ENCODE measurements around the gene COL5A1.

COL5A1 gene

DNA sequence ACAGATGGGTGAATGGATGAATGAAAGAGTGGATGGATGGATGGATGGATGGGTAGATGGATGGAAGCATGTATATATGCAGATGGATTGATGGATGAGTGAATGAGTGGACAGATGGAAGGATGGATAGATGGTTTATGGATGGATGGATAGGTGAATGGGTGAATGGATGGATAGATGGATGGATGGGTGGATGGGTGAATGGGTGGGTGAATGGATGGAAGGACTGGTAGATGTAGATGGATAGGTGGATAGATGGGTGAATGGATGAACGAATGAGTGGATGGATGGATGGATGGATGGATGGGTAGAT is 85.1 kb downstream of the COL5A1 start:
- H3K4ac ChIP-seq (ENCODE audit: low read depth in 1 of 2, low read length in 2 of 2): no peak overlapping the region
- WGBS: 90% methylated on average over 1 of the region's 1 CpG
- peaks cover 45% of the 10 kb centered on the region for H3K79me1 ChIP-seq (replicated peaks; ENCODE audit: low read length, poor library complexity, severe bottlenecking)
- H3K18ac ChIP-seq (ENCODE audit: low read depth in 1 of 2, low read length in 2 of 2): peak overlapping the region in 1 of 2 experiments; percentile 58
- H4K8ac ChIP-seq (ENCODE audit: low read length): no peak overlapping the region
- no peak overlapping the region for H3K27ac ChIP-seq (ENCODE audit: low read length, poor library complexity, severe bottlenecking)
- H3K4me1 ChIP-seq (ENCODE audit: control insufficient read depth, insufficient read depth, low read depth, low read length): peaks cover 11% of the 10 kb centered on the region
- H2AFZ ChIP-seq (ENCODE audit: low read depth, low read length): no peak overlapping the region
- H2BK12ac ChIP-seq (ENCODE audit: low read length in 2 of 2): peak overlapping the region in 1 of 2 experiments; percentile 60
- no peak overlapping the region for H3K4me2 ChIP-seq (ENCODE audit: low read length, poor library complexity, severe bottlenecking)
- H3K14ac ChIP-seq (ENCODE audit: low read length in 2 of 2): no peak overlapping the region
- H2BK15ac ChIP-seq (ENCODE audit: low read depth, poor library complexity, severe bottlenecking): no peak overlapping the region
- no peaks in the 10 kb centered on the region for H3K9me3 ChIP-seq (ENCODE audit: control insufficient read depth, low read length)
- no peak overlapping the region for H2BK5ac ChIP-seq (ENCODE audit: low read depth, low read length, poor library complexity, severe bottlenecking)
- H2BK120ac ChIP-seq (ENCODE audit: low read depth, low read length): no peak overlapping the region
- peak overlapping the region in 1 of 2 experiments; percentile 29 for H3K23ac ChIP-seq (ENCODE audit: low read length in 2 of 2)
- no peaks in the 10 kb centered on the region for H3K27me3 ChIP-seq (ENCODE audit: control insufficient read depth in 1 of 2, insufficient read depth in 1 of 2, low read length in 2 of 2)
- DNase-seq: no peak
- no peak overlapping the region for H3K9ac ChIP-seq (ENCODE audit: low read length)
- no peak overlapping the region for H2AK5ac ChIP-seq (ENCODE audit: low read length, severe bottlenecking)
- no peak overlapping the region for H4K91ac ChIP-seq (ENCODE audit: low read length)
- peaks cover 43 to 80% of the 10 kb centered on the region in 2 experiments for H3K36me3 ChIP-seq (ENCODE audit: control insufficient read depth in 1 of 2, insufficient read depth in 2 of 2, low read depth in 1 of 2, low read length in 2 of 2)
- H3K4me3 ChIP-seq (ENCODE audit: insufficient read depth in 1 of 2, low read depth in 1 of 2, low read length in 2 of 2): no peak overlapping the region

DNA sequence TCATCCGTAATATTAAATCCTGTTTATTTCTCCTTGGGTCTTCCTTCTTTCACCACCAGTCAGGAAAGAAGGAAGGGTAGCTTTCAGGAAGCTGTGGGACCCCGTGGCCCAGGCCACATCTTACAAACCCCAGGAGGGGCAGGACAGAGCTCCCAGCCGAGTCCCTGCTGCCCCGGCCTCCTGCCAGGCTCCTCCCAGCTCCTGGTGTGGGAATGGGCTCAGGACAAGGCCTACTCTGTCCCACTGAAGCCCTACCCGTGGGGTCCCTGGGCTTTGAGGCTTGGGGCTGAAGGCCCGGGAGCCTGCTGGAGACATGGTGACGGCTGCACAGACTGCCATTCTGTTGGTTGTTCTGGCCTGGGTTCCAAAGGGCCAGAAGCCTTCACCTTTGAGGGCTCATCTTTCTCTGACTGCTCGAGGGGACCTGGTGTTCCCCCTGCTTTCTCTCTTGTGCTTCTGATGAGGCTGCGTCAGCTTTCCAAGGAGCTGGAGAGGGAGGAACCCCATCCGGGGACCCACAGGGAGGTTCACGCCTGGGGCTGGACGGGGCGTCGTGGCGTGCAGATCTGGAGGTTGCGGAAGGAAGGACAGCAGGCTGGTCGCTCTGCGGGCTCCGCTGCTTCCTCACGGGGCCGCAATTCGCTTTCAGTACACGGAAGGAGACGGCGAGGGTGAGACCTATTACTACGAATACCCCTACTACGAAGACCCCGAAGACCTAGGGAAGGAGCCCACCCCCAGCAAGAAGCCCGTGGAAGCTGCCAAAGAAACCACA is 86.6 kb downstream of the COL5A1 start:
- H3K27me3 ChIP-seq (ENCODE audit: control insufficient read depth in 1 of 2, insufficient read depth in 1 of 2, low read length in 2 of 2): no peaks in the 10 kb centered on the region
- H2BK12ac ChIP-seq (ENCODE audit: low read length in 2 of 2): peak overlapping the region in 1 of 2 experiments; percentile 32
- peak overlapping the region in 1 of 2 experiments; percentile 18 for H3K18ac ChIP-seq (ENCODE audit: low read depth in 1 of 2, low read length in 2 of 2)
- H3K14ac ChIP-seq (ENCODE audit: low read length in 2 of 2): no peak overlapping the region
- H4K91ac ChIP-seq (ENCODE audit: low read length): peak overlapping the region; percentile 22
- no peak overlapping the region for H3K4ac ChIP-seq (ENCODE audit: low read depth in 1 of 2, low read length in 2 of 2)
- DNase-seq: no peak
- peak overlapping the region; percentile 8 for H2BK15ac ChIP-seq (ENCODE audit: low read depth, poor library complexity, severe bottlenecking)
- H3K27ac ChIP-seq (ENCODE audit: low read length, poor library complexity, severe bottlenecking): no peak overlapping the region
- H2AFZ ChIP-seq (ENCODE audit: low read depth, low read length): no peak overlapping the region
- H2BK5ac ChIP-seq (ENCODE audit: low read depth, low read length, poor library complexity, severe bottlenecking): no peak overlapping the region
- H2BK120ac ChIP-seq (ENCODE audit: low read depth, low read length): no peak overlapping the region
- H3K79me1 ChIP-seq (replicated peaks; ENCODE audit: low read length, poor library complexity, severe bottlenecking): peaks cover 36% of the 10 kb centered on the region
- H3K4me1 ChIP-seq (ENCODE audit: control insufficient read depth, insufficient read depth, low read depth, low read length): peaks cover 12% of the 10 kb centered on the region
- no peak overlapping the region for H3K4me3 ChIP-seq (ENCODE audit: insufficient read depth in 1 of 2, low read depth in 1 of 2, low read length in 2 of 2)
- no peaks in the 10 kb centered on the region for H3K9me3 ChIP-seq (ENCODE audit: control insufficient read depth, low read length)
- H3K23ac ChIP-seq (ENCODE audit: low read length in 2 of 2): no peak overlapping the region
- no peak overlapping the region for H3K4me2 ChIP-seq (ENCODE audit: low read length, poor library complexity, severe bottlenecking)
- H4K8ac ChIP-seq (ENCODE audit: low read length): no peak overlapping the region
- H3K36me3 ChIP-seq (ENCODE audit: control insufficient read depth in 1 of 2, insufficient read depth in 2 of 2, low read depth in 1 of 2, low read length in 2 of 2): peaks cover 58 to 82% of the 10 kb centered on the region in 2 experiments
- no peak overlapping the region for H3K9ac ChIP-seq (ENCODE audit: low read length)
- WGBS: 94% methylated on average over 29 of the region's 29 CpGs
- no peak overlapping the region for H2AK5ac ChIP-seq (ENCODE audit: low read length, severe bottlenecking)

DNA sequence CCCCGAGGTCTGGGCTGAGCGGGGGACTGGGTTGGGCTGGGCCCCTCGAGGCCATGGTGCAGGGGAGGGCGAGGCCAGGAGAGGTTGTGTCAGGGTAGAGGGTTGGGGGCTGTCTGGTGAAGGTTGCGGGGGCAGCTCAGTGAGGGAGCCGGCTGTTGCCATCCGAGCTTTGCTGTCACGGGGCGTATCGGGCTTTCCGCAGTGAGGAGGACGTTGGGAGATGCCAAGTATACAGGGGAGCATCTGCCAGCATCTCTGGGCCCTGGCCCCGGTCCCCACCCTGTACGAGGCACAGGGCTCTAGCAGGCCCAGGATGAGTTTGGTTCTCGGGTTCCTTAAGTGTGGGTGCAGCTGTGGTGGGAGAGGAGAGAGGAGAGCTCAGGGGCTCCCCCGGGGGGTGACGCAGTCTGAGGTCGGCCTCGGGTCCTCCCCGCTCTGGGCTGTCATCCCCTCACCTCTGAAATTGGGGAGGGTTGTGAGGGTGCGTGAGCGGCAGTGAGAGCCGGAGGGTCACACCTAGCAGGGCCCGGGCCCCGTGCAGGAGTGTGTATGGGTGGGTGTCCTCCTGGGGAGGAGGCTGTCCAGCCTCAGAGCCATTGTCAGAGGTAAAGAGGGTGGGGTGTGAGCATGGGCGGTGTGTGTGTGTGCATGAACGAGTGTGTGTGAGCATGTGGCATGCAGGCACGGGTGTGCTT is 87.3 kb downstream of the COL5A1 start:
- H3K36me3 ChIP-seq (ENCODE audit: control insufficient read depth in 1 of 2, insufficient read depth in 2 of 2, low read depth in 1 of 2, low read length in 2 of 2): peaks cover 63 to 82% of the 10 kb centered on the region in 2 experiments
- H3K27me3 ChIP-seq (ENCODE audit: control insufficient read depth in 1 of 2, insufficient read depth in 1 of 2, low read length in 2 of 2): no peaks in the 10 kb centered on the region
- no peaks in the 10 kb centered on the region for H3K9me3 ChIP-seq (ENCODE audit: control insufficient read depth, low read length)
- DNase-seq: no peak
- no peak overlapping the region for H2AK5ac ChIP-seq (ENCODE audit: low read length, severe bottlenecking)
- no peak overlapping the region for H3K27ac ChIP-seq (ENCODE audit: low read length, poor library complexity, severe bottlenecking)
- no peak overlapping the region for H2BK5ac ChIP-seq (ENCODE audit: low read depth, low read length, poor library complexity, severe bottlenecking)
- no peak overlapping the region for H3K9ac ChIP-seq (ENCODE audit: low read length)
- no peak overlapping the region for H3K4me3 ChIP-seq (ENCODE audit: insufficient read depth in 1 of 2, low read depth in 1 of 2, low read length in 2 of 2)
- no peak overlapping the region for H4K8ac ChIP-seq (ENCODE audit: low read length)
- H3K18ac ChIP-seq (ENCODE audit: low read depth in 1 of 2, low read length in 2 of 2): peak overlapping the region in 1 of 2 experiments; percentile 1
- H4K91ac ChIP-seq (ENCODE audit: low read length): peak overlapping the region; percentile 22
- no peak overlapping the region for H2BK12ac ChIP-seq (ENCODE audit: low read length in 2 of 2)
- H3K4ac ChIP-seq (ENCODE audit: low read depth in 1 of 2, low read length in 2 of 2): no peak overlapping the region
- peaks cover 36% of the 10 kb centered on the region for H3K79me1 ChIP-seq (replicated peaks; ENCODE audit: low read length, poor library complexity, severe bottlenecking)
- H2BK15ac ChIP-seq (ENCODE audit: low read depth, poor library complexity, severe bottlenecking): peak overlapping the region; percentile 3
- H3K14ac ChIP-seq (ENCODE audit: low read length in 2 of 2): peak overlapping the region in 1 of 2 experiments; percentile 19
- no peak overlapping the region for H2BK120ac ChIP-seq (ENCODE audit: low read depth, low read length)
- H3K4me1 ChIP-seq (ENCODE audit: control insufficient read depth, insufficient read depth, low read depth, low read length): peaks cover 20% of the 10 kb centered on the region
- no peak overlapping the region for H2AFZ ChIP-seq (ENCODE audit: low read depth, low read length)
- H3K4me2 ChIP-seq (ENCODE audit: low read length, poor library complexity, severe bottlenecking): no peak overlapping the region
- H3K23ac ChIP-seq (ENCODE audit: low read length in 2 of 2): no peak overlapping the region
- 98% methylated on average over 27 of the region's 28 CpGs for WGBS

DNA sequence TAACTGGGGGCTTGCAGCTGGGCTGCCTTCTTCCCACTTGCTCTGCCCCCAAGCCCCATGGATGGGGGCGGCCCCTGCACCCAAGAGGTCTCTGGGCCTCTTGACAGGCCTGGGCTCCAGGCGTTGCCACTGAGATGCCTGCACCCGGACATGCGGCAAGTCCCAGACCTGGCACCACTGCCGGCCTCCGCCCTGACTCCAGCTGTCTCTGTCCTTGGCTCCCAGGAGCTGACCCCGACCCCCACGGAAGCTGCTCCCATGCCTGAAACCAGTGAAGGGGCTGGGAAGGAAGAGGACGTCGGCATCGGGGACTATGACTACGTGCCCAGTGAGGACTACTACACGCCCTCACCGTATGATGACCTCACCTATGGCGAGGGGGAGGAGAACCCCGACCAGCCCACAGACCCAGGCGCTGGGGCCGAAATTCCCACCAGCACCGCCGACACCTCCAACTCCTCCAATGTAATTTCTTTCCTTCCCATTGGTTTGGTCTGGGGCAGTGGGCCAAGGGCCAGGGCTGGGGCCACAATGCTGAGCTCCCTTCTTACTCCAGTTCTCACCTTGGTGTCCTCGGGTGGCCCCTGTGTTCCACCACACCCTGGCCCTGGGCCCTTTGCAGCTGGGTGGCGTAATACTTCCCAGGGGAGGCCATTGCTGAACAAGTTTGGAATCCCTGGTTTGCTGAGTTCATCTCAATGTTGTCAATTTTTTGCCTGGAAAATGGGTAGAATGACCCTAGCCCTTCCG is 88.6 kb downstream of the COL5A1 start:
- H3K27ac ChIP-seq (ENCODE audit: low read length, poor library complexity, severe bottlenecking): no peak overlapping the region
- H2AK5ac ChIP-seq (ENCODE audit: low read length, severe bottlenecking): no peak overlapping the region
- no peak overlapping the region for H2BK15ac ChIP-seq (ENCODE audit: low read depth, poor library complexity, severe bottlenecking)
- peak overlapping the region in 1 of 2 experiments; percentile 28 for H3K4ac ChIP-seq (ENCODE audit: low read depth in 1 of 2, low read length in 2 of 2)
- H2AFZ ChIP-seq (ENCODE audit: low read depth, low read length): no peak overlapping the region
- H4K8ac ChIP-seq (ENCODE audit: low read length): no peak overlapping the region
- no peak overlapping the region for H2BK120ac ChIP-seq (ENCODE audit: low read depth, low read length)
- H3K4me3 ChIP-seq (ENCODE audit: insufficient read depth in 1 of 2, low read depth in 1 of 2, low read length in 2 of 2): no peak overlapping the region
- DNase-seq: no peak
- no peak overlapping the region for H3K18ac ChIP-seq (ENCODE audit: low read depth in 1 of 2, low read length in 2 of 2)
- H3K4me2 ChIP-seq (ENCODE audit: low read length, poor library complexity, severe bottlenecking): no peak overlapping the region
- H3K9ac ChIP-seq (ENCODE audit: low read length): no peak overlapping the region
- peaks cover 59 to 70% of the 10 kb centered on the region in 2 experiments for H3K36me3 ChIP-seq (ENCODE audit: control insufficient read depth in 1 of 2, insufficient read depth in 2 of 2, low read depth in 1 of 2, low read length in 2 of 2)
- H3K23ac ChIP-seq (ENCODE audit: low read length in 2 of 2): peak overlapping the region in 1 of 2 experiments; percentile 37
- H4K91ac ChIP-seq (ENCODE audit: low read length): no peak overlapping the region
- H3K4me1 ChIP-seq (ENCODE audit: control insufficient read depth, insufficient read depth, low read depth, low read length): peaks cover 20% of the 10 kb centered on the region
- peaks cover 26% of the 10 kb centered on the region for H3K79me1 ChIP-seq (replicated peaks; ENCODE audit: low read length, poor library complexity, severe bottlenecking)
- H3K9me3 ChIP-seq (ENCODE audit: control insufficient read depth, low read length): no peaks in the 10 kb centered on the region
- no peak overlapping the region for H3K14ac ChIP-seq (ENCODE audit: low read length in 2 of 2)
- no peak overlapping the region for H2BK5ac ChIP-seq (ENCODE audit: low read depth, low read length, poor library complexity, severe bottlenecking)
- 96% methylated on average over 23 of the region's 23 CpGs for WGBS
- no peaks in the 10 kb centered on the region for H3K27me3 ChIP-seq (ENCODE audit: control insufficient read depth in 1 of 2, insufficient read depth in 1 of 2, low read length in 2 of 2)
- H2BK12ac ChIP-seq (ENCODE audit: low read length in 2 of 2): no peak overlapping the region

Data from mesenchymal stem cell (in vitro differentiated cells and primary cell).